GM21786 (cell line): Measurements from ENCODE around the gene JAKMIP1.

Experiments used
- ATAC-seq: cut with Tn5 transposase; IDR thresholded peaks from one replicate; pipeline ENCODE4 v1.9.1; 2021; ENCODE audit not compliant: unreplicated experiment

Gene JAKMIP1

GRCh38 chr4:6183740-6184139 lies 16.6 kb downstream of the JAKMIP1 start:
- peak; percentile 42 for ATAC-seq

- ATAC-seq = no peak
Observed at GRCh38 chr4:6182376-6183280, 17.7 kb downstream of the JAKMIP1 start.

- ATAC-seq = peak; percentile 85
Observed at GRCh38 chr4:6180841-6181631, 19.3 kb downstream of the JAKMIP1 start.

- no peak for ATAC-seq
Observed at GRCh38 chr4:6179362-6179761, 21.0 kb downstream of the JAKMIP1 start.

GRCh38 chr4:6178757-6179156 lies 21.6 kb downstream of the JAKMIP1 start:
- no peak for ATAC-seq

- ATAC-seq = no peak
Observed at GRCh38 chr4:6177587-6178197, 22.7 kb downstream of the JAKMIP1 start.

GRCh38 chr4:6175426-6175825 lies 24.9 kb downstream of the JAKMIP1 start:
- no peak for ATAC-seq

- ATAC-seq = no peak
Observed at GRCh38 chr4:6172927-6173200, 27.5 kb downstream of the JAKMIP1 start.

GRCh38 chr4:6172093-6172926 lies 28.0 kb downstream of the JAKMIP1 start:
- no peak for ATAC-seq

GRCh38 chr4:6169239-6169638 lies 31.1 kb downstream of the JAKMIP1 start:
- no peak for ATAC-seq

GRCh38 chr4:6165766-6166165 lies 34.6 kb downstream of the JAKMIP1 start:
- ATAC-seq = no peak

- no peak for ATAC-seq
Observed at GRCh38 chr4:6162885-6163284, 37.5 kb downstream of the JAKMIP1 start.

- ATAC-seq = no peak
Observed at GRCh38 chr4:6161921-6162464, 38.4 kb downstream of the JAKMIP1 start.

GRCh38 chr4:6160536-6160935 lies 39.8 kb downstream of the JAKMIP1 start:
- no peak for ATAC-seq

- no peak for ATAC-seq
Observed at GRCh38 chr4:6157926-6158325, 42.4 kb downstream of the JAKMIP1 start.

- no peak for ATAC-seq
Observed at GRCh38 chr4:6155996-6156750, 44.2 kb downstream of the JAKMIP1 start.

- no peak for ATAC-seq
Observed at GRCh38 chr4:6154875-6155274, 45.5 kb downstream of the JAKMIP1 start.

- ATAC-seq = no peak
Observed at GRCh38 chr4:6153874-6154273, 46.5 kb downstream of the JAKMIP1 start.

GRCh38 chr4:6152869-6153705 lies 47.3 kb downstream of the JAKMIP1 start:
- no peak for ATAC-seq
